ENCODE measurements around the gene SMIM14.
"Not testable (repeated sequence)": the region's sequence is repeated elsewhere in the genome, so short reads cannot be mapped to it uniquely, and the experiment has no call there.

Gene SMIM14

GRCh38 chr4:39667706-39668105 lies 29.0 kb upstream of the SMIM14 start:
- Histone ChIP-seq H3K4me3 (no peak overlapping the region), H3K27ac (no peak overlapping the region)
- no peak for TF ChIP-seq CTCF (IDR thresholded peaks at IDR 0.05)
- DNase-seq (ENCODE audit: low spot score): no peak

GRCh38 chr4:39664828-39665731 lies 26.4 kb upstream of the SMIM14 start:
- no peak overlapping the region for H3K27ac ChIP-seq
- no peak for DNase-seq (ENCODE audit: low spot score)
- TF ChIP-seq CTCF (IDR thresholded peaks at IDR 0.05): no peak

GRCh38 chr4:39662683-39663082 lies 24.0 kb upstream of the SMIM14 start:
- H3K27ac ChIP-seq: no peak overlapping the region
- TF ChIP-seq CTCF (IDR thresholded peaks at IDR 0.05): no peak
- DNase-seq (ENCODE audit: low spot score): no peak
- no peak overlapping the region for H3K4me3 ChIP-seq

More at GRCh38 chr4:39664828-39665731, 26.4 kb upstream of the SMIM14 start:
- no peak overlapping the region for H3K4me3 ChIP-seq

GRCh38 chr4:39660757-39661156 lies 22.1 kb upstream of the SMIM14 start:
- Histone ChIP-seq H3K27ac (no peak overlapping the region), H3K4me3 (no peak overlapping the region)
- no peak for DNase-seq (ENCODE audit: low spot score)
- TF ChIP-seq CTCF (IDR thresholded peaks at IDR 0.05): no peak

- no peak overlapping the region for H3K4me3 ChIP-seq
- no peak overlapping the region for H3K27ac ChIP-seq
- DNase-seq (ENCODE audit: low spot score): no peak
- no peak for TF ChIP-seq CTCF (IDR thresholded peaks at IDR 0.05)
These were observed 21.4 kb upstream of the SMIM14 start for GRCh38 chr4:39660045-39660444.

- Histone ChIP-seq H3K27ac (no peak overlapping the region), H3K4me3 (no peak overlapping the region)
- no peak for TF ChIP-seq CTCF (IDR thresholded peaks at IDR 0.05)
- DNase-seq (ENCODE audit: low spot score): no peak
These were observed 20.1 kb upstream of the SMIM14 start for GRCh38 chr4:39658756-39659155.

- Histone ChIP-seq H3K27ac (no peak overlapping the region), H3K4me3 (no peak overlapping the region)
- no peak for DNase-seq (ENCODE audit: low spot score)
- TF ChIP-seq CTCF (IDR thresholded peaks at IDR 0.05): no peak
These were observed 18.8 kb upstream of the SMIM14 start for GRCh38 chr4:39657465-39657864.

- not testable (repeated sequence) for H3K4me3 ChIP-seq; DNase-seq (ENCODE audit: low spot score)
- H3K27ac ChIP-seq: peak overlapping the region in 1 of 2 donors; percentile 47
These were observed 18.0 kb upstream of the SMIM14 start for GRCh38 chr4:39656638-39657037.
